ENCODE data around the gene HS6ST3.

- no peak for TF ChIP-seq CTCF (conservative IDR thresholded peaks at IDR 0.05 in 1 of 2, IDR thresholded peaks at IDR 0.05 in 1 of 2; ENCODE audit: low read depth in 1 of 2, low read length in 2 of 2)
- TF ChIP-seq EZH2 (IDR thresholded peaks at IDR 0.05; ENCODE audit: low read length, missing control alignments), result no peak
These were observed 531.8 kb downstream of the HS6ST3 start for GRCh38 chr13:96621634-96622183.
